CD4-positive, alpha-beta T cell (primary cell): Measurements from ENCODE around the gene SLC12A9. TPM values are rescaled to one million over a fixed set of nuclear protein-coding genes. Genes with fewer than 3 reads are reported as not detected.

Experiments
- ATAC-seq: fragments of 200-7000 bp; cut with Tn5 transposase; one replicate; pipeline ENCODE4 v1.10.0; 2022; ENCODE audit warnings: mild to moderate bottlenecking; ENCODE audit not compliant: poor library complexity
- CTCF ChIA-PET: fragments of 350-600 bp; sonication (Branson Sonifier 250); formaldehyde crosslinking; loops from one replicate; lab custom pipeline; 2021; ENCODE audit warnings: antibody characterized with exemption, inconsistent platforms; lab: Charles Lee
- POLR2A ChIA-PET: fragments of 350-600 bp; sonication (Branson Sonifier 250); formaldehyde crosslinking; loops from one replicate; lab custom pipeline; 2021; ENCODE audit warnings: antibody characterized with exemption, inconsistent platforms; lab: Charles Lee
- DNase-seq, 14 experiments: peaks; one replicate each; pipeline ENCODE4 v3.0.0-alpha.2; 2013 to 2020; ENCODE audit warnings: mixed read lengths in 2 of 14
- H3K27ac ChIP-seq, 2 donors: one replicate each; pipeline versions ENCODE4 v1.5.1 to v1.7.0; 2013; ENCODE audit warnings: low read length in 2 of 2, low read depth in 1 of 2, mild to moderate bottlenecking in 1 of 2
- H3K27me3 ChIP-seq, 2 experiments: 1 replicate in 1 of 2; 2 replicates in 1 of 2; pipeline versions ENCODE4 v1.6.1 to v1.7.0; 2013; ENCODE audit warnings: low read length in 2 of 2, control low read depth in 1 of 2, mild to moderate bottlenecking in 1 of 2, moderate library complexity in 1 of 2; ENCODE audit not compliant: insufficient read depth in 2 of 2, control insufficient read depth in 1 of 2
- H3K36me3 ChIP-seq: one replicate; pipeline ENCODE4 v1.6.1; 2013; ENCODE audit warnings: low read length, control low read depth; ENCODE audit not compliant: insufficient read depth
- H3K4me1 ChIP-seq: one replicate; pipeline ENCODE4 v1.6.1; 2013; ENCODE audit warnings: low read length, control low read depth; ENCODE audit not compliant: insufficient read depth
- H3K4me3 ChIP-seq: one replicate; pipeline ENCODE4 v1.5.1; 2013; ENCODE audit warnings: mild to moderate bottlenecking, low read length, moderate library complexity
- H3K9me3 ChIP-seq, 2 experiments: 1 replicate in 1 of 2; 2 replicates in 1 of 2; pipeline versions ENCODE4 v1.6.1 to v1.7.0; 2013; ENCODE audit warnings: low read length in 2 of 2, mild to moderate bottlenecking in 2 of 2, control low read depth in 1 of 2, moderate library complexity in 1 of 2; ENCODE audit not compliant: control insufficient read depth in 1 of 2, insufficient read depth in 1 of 2
- H3K27ac Mint-ChIP-seq: one replicate; pipeline ENCODE4 v1.8.0; 2020; ENCODE audit warnings: mixed read lengths
- H3K27me3 Mint-ChIP-seq: one replicate; pipeline ENCODE4 v1.8.0; 2021; ENCODE audit warnings: mixed read lengths
- H3K36me3 Mint-ChIP-seq: one replicate; pipeline ENCODE4 v1.8.0; 2021; ENCODE audit warnings: low read depth, mixed read lengths
- H3K4me1 Mint-ChIP-seq: one replicate; pipeline ENCODE4 v1.8.0; 2021; ENCODE audit warnings: low read depth, mixed read lengths
- H3K4me3 Mint-ChIP-seq: one replicate; pipeline ENCODE4 v1.8.0; 2020; ENCODE audit warnings: mild to moderate bottlenecking, mixed read lengths
- H3K9me3 Mint-ChIP-seq: one replicate; pipeline ENCODE4 v1.8.0; 2020; ENCODE audit warnings: mixed read lengths
- intact Hi-C, 2 experiments: fragments of 100-400 bp; cut with DNase I in 1 of 2; cut with micrococcal nuclease in 1 of 2; formaldehyde crosslinking; loops; one replicate each; pipeline versions ENCODE4 v1.15.1 to v1.9.0; 2023 to 2025; cut with DNase I, micrococcal nuclease
- total RNA-seq, 174 experiments: library from RNA in 2 of 174; stranded (reverse) in 2 of 174; gene quantifications; one replicate each; pipeline ENCODE4 v1.2.3 and lab custom pipeline; 2021 to 2026
- TF ChIP-seq, protein P1 (sequence below): fragments of 200-600 bp; IDR thresholded peaks from one replicate; pipeline ENCODE4 v1.8.0; 2022; ENCODE audit warnings: antibody characterized with exemption, mild to moderate bottlenecking

The SLC12A9 gene
- total RNA-seq, 2 experiments from 2014 or later = 26.3 to 28.2 TPM

DNA sequence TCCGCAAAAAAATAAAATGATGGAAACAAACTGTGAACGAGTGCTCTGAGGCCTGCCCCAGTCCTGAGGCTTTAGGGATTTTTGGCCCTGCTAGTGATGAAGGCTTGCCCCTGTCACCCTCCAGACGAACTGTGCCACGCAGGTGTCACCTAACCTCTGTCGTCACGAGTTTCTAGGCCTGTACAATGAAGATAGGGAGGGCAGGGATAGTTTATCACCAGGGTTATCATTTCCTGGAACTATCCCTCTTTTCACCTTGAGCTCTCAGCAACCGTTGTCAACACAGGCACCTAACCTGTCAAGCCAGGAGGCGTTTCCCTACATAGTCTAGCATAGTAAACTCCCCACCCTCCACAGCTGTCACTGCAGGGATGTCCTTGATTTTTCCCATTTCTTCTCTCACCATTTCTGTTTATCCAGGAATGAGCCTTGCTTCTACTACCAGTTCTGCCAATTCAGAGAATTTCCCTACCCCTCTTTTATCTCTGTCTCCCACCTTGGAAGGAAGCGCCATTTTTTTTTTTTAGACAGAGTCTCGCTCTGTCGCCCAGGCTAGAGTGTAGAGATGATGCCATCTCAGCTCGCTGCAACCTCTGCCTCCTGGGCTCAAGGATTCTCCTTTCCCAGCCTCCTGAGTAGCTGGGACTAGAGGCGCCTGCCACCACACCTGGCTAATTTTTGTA, 45.4 kb downstream of the SLC12A9 start:
- Histone ChIP-seq H3K27ac (no peak overlapping the region), H3K36me3 (no peaks in the 10 kb centered on the region), H3K9me3 (peaks cover 0 to 11% of the 10 kb centered on the region in 2 experiments), H3K27me3 (peaks cover 30 to 52% of the 10 kb centered on the region in 2 experiments), H3K4me3 (no peak overlapping the region), H3K4me1 (peaks cover 25% of the 10 kb centered on the region)
- no peaks in the 10 kb centered on the region for H3K36me3 Mint-ChIP-seq
- ATAC-seq (no peak), DNase-seq (no peak)
- TF ChIP-seq, protein P1, sequence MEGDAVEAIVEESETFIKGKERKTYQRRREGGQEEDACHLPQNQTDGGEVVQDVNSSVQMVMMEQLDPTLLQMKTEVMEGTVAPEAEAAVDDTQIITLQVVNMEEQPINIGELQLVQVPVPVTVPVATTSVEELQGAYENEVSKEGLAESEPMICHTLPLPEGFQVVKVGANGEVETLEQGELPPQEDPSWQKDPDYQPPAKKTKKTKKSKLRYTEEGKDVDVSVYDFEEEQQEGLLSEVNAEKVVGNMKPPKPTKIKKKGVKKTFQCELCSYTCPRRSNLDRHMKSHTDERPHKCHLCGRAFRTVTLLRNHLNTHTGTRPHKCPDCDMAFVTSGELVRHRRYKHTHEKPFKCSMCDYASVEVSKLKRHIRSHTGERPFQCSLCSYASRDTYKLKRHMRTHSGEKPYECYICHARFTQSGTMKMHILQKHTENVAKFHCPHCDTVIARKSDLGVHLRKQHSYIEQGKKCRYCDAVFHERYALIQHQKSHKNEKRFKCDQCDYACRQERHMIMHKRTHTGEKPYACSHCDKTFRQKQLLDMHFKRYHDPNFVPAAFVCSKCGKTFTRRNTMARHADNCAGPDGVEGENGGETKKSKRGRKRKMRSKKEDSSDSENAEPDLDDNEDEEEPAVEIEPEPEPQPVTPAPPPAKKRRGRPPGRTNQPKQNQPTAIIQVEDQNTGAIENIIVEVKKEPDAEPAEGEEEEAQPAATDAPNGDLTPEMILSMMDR = no peak
- peaks cover 8% of the 10 kb centered on the region for H3K4me1 Mint-ChIP-seq
- POLR2A ChIA-PET = no interaction called here
- H3K9me3 Mint-ChIP-seq = no peaks in the 10 kb centered on the region
- H3K27me3 Mint-ChIP-seq = peaks cover 49% of the 10 kb centered on the region
- intact Hi-C loops = loop anchor here (1.0 to 10.0 kb wide), 4 partner anchors 161 to 387 kb away; partner anchors contain the start of genes PLOD3 (in 1 of the 2) and ZNHIT1 (in 1 of the 2)
- H3K27ac Mint-ChIP-seq = no peak overlapping the region
- peak overlapping the region; percentile 68 for H3K4me3 Mint-ChIP-seq
- CTCF ChIA-PET = interaction anchor here (1.5 kb wide), 1 partner anchor 385 kb away, joined by 3 read pairs; no protein-coding TSS in a partner anchor

DNA sequence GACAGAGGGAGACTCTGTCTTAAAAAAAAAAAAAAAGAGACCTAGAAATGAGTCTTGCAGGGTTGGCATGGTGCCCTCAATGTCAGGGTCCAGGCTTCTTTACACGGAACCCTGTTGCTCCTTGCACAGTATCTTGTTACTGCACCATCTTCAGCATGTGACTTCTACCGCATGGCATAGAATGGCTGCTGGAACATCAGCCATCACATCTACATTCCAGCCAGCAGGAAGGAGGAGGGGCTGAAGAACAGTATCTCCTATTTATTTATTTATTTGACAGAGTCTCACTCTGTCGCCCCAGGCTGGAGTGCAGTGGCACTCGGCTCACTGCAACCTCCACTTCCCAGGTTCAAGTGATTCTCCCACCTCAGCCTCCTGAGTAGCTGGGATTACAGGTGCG, 46.9 kb downstream of the SLC12A9 start:
- Mint-ChIP-seq H3K27ac (no peak overlapping the region), H3K36me3 (no peaks in the 10 kb centered on the region), H3K4me3 (no peak overlapping the region), H3K4me1 (peaks cover 8% of the 10 kb centered on the region), H3K27me3 (peaks cover 43% of the 10 kb centered on the region), H3K9me3 (no peaks in the 10 kb centered on the region)
- ChIA-PET CTCF (no interaction called here), POLR2A (no interaction called here)
- TF ChIP-seq, protein P1 = no peak
- no peak overlapping the region for H3K27ac ChIP-seq
- DNase-seq (no peak), ATAC-seq (no peak)
- intact Hi-C loops = loop anchor here (5.0 to 10.0 kb wide), 3 partner anchors 178 to 385 kb away; partner anchors contain the start of genes PLOD3 (in 1 of the 2) and ZNHIT1 (in 1 of the 2)
- H3K9me3 ChIP-seq = peaks cover 0 to 7% of the 10 kb centered on the region in 2 experiments
- peaks cover 24% of the 10 kb centered on the region for H3K4me1 ChIP-seq
- no peak overlapping the region for H3K4me3 ChIP-seq
- H3K36me3 ChIP-seq = no peaks in the 10 kb centered on the region
- peaks cover 20 to 38% of the 10 kb centered on the region in 2 experiments for H3K27me3 ChIP-seq

GRCh38 chr7:100900978-100901377, 48.5 kb downstream of the SLC12A9 start:
- Mint-ChIP-seq H3K36me3 (no peaks in the 10 kb centered on the region), H3K27me3 (peaks cover 40% of the 10 kb centered on the region), H3K4me1 (peaks cover 5% of the 10 kb centered on the region), H3K27ac (no peak overlapping the region), H3K9me3 (no peaks in the 10 kb centered on the region), H3K4me3 (no peak overlapping the region)
- ChIA-PET CTCF (no interaction called here), POLR2A (no interaction called here)
- no peak for ATAC-seq
- DNase-seq = no peak
- Histone ChIP-seq H3K9me3 (peaks cover 0 to 6% of the 10 kb centered on the region in 2 experiments), H3K27me3 (peaks cover 13 to 26% of the 10 kb centered on the region in 2 experiments), H3K4me3 (no peak overlapping the region), H3K4me1 (peaks cover 10% of the 10 kb centered on the region), H3K27ac (no peak overlapping the region), H3K36me3 (no peaks in the 10 kb centered on the region)
- intact Hi-C loops = no loop called here
- TF ChIP-seq, protein P1 = no peak
